ENCODE data around the gene TMEM87B.
"Not testable (repeated sequence)": the region's sequence is repeated elsewhere in the genome, so short reads cannot be mapped to it uniquely, and the experiment has no call there.

TMEM87B gene

DNA sequence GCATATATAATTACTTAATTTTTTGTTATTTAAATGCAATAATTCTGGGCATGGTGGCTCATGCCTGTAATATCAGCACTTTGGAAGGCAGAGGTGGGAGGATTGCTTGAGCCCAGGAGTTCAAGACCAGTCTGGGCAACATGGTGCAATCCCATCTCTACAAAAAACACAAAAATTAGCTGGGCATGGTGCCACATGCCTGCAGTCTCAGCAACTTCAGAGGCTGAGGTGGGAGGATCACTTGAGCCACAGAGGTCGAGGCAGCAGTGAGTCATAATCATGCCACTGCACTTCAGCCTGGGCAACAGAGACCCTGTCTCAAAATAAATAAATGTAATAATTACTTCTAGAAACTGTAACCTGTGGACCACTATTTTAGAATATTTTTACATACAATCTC lies 21.5 kb upstream of the TMEM87B start:
- no peak for DNase-seq

DNA sequence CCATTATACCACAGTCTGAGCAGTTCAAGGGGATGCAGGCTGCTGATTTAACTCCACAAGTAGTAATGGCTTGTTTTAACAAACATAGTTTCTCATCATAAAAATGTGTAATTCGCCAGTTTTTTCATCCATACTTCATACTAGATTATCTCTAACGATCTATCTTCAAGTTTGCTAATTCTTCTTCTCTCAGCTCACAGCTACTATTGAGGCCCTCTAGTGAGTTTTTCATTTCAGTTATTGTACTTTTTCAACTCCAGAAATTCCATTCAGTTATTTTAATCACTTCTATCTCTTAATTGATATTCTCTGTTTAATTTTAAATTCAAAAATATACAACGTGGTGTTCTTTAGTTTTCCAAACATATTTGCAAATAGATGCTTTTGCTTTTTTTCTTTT lies 20.1 kb upstream of the TMEM87B start:
- no peak for DNase-seq

DNA sequence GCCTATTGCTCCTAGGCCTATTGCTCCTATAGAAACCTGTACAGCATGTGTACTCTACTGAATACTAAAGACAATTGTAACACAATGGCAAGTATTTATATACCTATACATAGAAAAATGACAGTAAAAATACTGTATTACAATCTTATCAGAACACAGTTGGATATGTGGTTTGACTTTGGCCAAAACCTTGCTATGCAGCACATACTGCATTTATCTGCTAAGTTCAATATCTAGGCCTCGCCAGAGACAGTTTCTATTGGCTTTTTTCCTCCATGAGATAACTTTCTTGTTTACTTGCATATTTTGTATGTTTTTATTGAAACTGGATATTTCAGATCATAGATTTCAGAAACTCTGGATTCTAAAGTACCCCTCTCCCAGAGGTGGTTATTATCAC lies 19.3 kb upstream of the TMEM87B start:
- no peak for DNase-seq

DNA sequence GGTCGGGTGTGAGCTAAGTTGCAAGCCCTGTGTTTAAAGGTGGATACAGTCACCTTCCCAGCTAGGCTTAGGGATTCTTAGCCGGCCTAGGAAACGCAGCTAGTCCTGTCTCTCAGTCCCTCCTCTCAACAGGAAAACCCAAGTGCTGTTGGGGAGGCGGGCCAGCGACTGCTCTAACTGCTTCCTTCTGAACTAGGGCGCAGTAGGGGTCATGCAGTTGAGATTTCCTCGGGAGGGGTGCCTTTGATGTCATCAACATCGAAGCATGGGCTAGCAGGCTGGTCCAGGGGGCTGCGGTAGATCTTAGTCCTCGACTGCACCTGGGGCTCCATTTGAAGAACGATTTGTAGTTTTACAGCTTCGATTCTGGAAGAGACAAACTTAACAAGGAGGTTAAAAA lies 15.5 kb upstream of the TMEM87B start:
- DNase-seq: not testable (repeated sequence)

DNA sequence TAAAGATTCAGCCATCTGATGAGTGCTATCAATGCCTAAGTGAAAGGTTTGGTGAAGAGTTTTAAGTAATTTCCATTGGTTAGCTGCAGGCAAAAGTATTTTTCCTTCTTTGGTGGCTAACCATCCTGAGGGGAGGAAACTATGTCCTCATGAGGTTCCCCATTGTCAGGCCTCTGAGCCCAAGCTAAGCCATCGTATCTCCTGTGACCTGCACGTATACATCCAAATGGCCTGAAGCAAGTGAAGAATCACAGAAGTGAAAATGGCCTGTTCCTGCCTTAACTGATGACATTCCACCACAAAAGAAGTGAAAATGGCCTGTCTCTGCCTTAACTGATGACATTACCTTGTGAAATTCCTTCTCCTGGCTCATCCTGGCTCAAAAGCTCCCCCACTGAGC lies 15.0 kb upstream of the TMEM87B start:
- not testable (repeated sequence) for DNase-seq

DNA sequence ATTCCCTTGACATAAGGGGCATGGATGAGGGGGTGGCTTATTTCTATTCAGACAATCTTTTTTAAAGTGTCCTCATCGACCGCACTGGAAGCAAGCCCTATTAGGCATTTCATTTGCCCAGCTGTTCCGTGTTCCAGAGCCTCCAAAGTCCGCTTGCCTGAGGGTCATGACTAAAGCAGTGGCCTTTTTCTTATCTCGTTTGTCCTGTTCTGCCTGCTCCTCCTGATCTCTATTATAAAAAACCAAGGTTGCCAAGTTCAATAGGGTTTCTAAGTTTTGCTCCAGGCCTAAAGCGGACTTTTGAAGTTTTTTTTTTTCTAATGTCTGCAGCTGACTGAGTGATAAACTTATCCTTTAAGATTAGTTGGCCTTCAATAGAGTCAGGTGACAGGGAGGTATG lies 13.6 kb upstream of the TMEM87B start:
- not testable (repeated sequence) for DNase-seq

DNA sequence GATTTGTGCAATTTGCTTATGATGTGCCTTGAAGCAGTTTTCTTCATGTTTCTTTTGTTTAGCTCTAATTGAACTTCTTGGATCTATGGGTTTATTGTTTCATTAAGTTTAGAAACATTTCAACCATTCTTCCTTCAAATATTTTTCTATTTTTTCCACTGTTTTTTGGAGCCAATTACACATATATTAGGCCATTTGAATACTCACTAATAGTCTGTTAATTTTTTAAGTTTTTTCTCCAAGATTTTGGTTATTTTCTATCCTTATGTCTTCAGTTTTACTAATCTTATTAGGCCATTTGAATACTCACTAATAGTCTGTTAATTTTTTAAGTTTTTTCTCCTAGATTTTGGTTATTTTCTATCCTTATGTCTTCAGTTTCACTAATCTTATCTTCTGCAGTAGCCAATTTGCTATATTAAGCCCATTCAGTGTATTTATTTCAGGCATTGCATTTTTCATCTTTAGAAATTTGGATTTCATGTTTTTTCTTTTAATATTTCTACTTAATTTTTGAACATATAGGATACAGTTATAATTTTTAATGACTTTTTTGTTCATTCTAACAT lies 9.5 kb upstream of the TMEM87B start:
- DNase-seq: no peak

DNA sequence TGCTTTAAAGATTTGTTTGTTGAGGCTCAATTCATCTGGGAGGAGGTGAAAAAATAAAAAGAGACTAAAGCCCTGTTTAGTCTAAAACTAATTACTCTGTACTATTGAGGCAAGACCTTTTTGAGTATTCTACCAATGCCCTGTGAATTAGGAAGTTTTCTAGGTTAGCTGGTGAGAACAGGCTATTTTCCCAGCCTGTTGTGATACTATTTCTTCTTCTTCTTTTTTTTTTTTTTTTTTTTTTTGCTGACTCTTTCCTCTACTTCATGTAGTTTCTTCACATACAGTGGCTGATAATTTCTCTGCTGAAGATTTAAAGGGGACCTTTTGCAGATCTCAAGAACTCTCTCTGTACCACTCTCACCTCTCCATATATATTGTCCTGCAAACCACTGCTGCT lies 8.8 kb upstream of the TMEM87B start:
- no peak for DNase-seq

DNA sequence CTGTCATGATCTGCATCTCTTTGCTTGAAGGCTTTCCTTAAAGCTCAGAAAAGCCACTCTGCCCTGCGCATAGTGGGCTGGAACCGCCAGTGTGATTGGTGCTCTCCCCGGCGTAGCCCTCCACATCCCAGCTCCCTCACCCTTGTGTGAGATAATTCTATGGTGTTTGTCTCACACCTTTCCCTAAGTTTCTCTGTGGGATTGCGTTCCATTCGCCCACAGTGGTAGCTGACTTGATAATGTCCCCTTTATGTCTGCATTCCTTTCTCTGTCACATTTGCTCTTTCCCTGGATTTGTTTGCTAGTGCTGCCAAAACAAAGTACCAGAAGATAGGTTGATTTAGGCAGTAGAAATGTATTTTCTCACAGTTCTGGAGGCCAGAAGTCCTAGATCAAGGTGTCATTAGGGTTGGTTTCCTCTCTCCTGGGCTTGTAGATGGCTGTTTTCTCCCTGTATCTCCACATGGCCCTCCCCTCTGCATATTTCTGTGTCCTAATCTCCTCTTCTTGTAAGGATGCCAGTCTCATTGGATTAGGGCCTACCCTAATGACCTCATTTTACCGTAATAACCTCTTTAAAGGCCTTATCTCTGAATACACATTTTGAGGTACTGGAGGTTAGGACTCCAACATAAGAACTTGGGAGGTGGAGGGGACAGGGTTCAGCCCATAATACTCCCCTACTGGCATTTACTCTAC lies 7.4 kb upstream of the TMEM87B start:
- no peak for DNase-seq

DNA sequence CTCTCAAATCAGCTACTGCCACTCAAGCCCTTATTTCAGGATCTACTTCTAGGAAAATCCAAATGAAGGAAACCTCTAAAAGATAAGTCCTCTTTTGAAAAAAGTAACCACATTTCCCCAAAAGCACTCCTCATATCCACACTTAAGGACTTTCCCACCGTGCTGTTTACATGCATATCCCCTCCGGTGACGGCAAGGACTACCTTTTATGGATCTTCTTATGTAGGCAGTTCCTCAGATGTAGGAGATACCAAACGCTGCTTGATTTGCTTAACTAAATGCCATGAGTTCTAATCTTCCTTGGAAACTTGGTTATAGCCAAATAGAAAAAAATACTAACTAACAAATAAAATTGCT lies 6.9 kb upstream of the TMEM87B start:
- DNase-seq: no peak

DNA sequence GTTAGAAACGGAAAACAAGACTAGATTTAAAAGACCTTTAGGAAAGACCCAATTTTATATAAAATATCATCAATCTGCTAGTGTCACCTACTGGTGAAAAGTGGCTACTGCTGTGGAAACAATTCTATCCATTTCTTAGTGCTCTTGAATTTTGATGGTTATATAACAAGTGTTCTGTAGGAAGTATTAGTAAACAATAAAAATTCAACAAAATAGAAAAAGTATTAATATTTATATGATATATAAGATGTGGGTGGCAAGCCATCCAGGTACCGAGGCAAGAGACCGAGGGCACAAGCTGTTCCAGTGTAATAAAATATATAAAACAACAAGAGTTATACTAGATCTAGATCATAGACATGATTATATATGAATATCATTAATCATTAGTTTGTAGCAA lies 6.2 kb upstream of the TMEM87B start:
- DNase-seq: peak in 1 of 2 experiments; percentile 2

DNA sequence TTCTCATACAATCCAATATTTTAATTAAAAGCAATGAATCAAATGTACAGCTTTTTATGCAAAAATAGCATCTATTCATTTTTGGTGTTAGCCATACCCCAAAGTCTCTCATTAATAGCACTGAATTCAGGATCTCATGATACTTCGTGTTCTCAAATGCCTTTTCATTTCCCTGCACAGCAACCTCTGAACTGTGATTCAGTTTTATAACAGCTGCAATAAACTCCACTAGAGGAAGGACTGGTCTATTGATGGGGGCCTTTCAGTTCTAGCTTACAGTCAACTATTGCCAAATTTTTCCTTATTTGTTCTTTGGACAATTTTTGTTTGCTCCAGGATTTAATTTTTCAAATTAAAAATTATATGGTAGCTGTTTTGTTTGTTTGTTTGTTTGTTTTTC lies 4.8 kb upstream of the TMEM87B start:
- DNase-seq: no peak

DNA sequence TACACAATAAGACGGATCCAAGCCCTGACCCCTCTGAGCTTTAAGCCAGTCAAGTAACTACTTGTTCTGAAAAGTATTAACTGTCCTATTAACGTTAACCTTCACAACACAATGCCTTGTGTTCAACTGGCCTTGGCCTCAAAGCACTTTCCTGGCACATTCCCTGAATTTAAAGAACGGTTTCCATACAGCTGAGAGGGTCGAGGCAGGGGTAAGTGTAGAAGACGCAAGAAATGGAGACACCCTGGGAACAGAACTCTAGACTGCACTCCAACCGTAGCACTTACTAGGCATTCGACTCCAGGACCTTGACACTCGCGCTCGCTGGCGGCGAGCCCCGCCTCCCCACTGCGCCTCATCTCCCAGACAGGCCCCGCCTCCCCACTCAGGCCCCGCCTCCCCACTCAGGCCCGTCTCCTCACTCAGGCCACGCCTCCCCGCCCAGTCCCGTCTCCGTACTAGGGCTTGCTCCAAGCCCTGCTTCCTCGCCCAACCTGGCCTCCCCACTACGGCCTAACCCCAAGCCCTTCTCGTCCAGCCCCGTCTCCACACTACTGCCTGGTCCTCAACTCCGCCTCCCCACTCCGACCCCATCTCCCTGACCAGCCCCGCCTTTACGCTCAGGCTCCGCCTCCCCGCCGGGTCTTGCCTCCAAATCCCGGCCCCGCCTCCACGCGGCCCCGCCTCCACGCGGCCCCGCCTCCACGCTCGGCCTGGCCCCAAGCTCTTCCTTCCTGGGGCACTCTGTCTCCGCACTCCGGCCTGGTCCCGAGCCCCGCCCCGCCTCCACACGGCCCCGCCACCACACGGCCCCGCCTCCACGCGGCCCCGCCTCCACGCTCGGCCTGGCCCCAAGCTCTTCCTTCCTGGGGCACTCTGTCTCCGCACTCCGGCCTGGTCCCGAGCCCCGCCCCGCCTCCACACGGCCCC lies 887 bp upstream of the TMEM87B start:
- DNase-seq: peak; percentile 73 to 83

DNA sequence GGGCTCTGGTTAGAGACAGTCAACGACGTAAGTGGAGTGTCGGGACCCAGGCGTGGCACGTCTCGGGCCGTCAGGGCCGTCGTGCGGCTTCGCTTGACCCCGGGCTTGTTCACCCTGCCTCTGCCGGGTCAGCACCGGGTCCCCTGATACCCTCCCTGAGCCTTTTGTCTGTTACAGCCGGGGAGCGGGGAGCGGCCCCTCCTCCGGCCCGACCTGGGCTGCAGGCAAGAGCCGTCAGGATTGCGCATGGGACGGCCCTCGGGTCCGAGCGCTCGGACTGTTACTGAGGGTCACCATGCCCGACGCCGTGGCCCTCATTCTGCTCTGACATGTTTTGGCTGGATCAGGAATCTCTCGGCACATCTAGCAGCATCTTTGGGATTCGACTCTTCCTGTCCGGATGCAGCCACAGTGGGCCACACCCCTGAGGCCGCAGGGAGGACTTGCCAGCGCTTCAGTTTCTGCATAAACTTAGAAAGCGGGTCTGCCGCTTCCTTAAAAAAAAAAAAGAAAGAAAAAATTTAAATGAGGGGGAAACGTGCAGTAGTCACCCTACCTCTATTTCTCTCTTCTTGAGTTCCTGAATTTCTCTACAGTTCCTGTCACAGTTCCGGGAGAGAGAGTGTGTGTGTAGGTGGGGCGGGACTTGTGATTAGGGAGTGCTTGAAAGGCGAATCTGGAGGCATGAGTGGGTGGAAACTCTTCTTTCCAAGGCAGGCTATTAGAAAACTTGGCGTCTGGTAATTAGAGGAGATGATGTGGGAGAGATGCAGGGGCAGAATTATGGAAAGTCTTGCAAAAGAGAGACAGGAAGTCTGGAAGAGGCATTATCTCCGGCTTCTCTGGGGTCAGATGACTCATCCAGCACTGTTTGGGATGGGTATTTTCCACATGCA lies 909 bp downstream of the TMEM87B start:
- no peak for DNase-seq

DNA sequence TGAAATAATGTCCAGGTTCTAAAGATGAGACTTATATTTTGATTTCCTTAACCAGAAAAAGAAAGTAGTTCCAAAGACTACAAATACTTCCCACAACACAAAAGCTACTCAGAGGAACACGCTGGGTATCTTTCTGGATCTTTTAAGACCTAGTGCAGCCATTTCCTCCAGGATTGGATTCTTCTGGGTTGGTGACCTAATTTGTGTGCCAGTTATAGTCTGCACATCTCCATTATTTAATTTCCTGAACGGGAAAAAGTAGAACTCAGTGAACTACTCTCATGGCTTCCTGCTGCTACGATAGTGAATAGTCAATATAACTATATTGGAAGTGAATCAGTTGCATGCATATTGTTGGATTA lies 1.5 kb downstream of the TMEM87B start:
- DNase-seq: no peak

DNA sequence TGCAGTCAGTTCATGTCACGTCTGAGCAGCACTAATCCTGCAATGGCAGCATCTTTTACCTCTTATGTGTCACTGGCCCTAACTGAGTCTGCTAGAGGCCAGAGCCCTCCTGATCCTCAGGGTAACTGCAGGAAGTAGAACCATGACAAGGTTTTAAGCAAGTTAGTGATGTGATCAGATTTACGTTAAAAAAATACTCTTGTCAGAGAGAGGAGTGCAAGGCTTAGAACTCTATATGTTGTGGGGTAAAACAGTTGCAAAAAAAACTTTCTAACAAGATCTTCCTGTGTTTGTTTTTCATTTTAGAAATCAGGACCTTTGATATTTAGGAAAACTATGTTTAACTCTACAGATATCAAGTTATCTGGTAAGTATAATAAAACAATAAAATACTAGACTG lies 4.6 kb downstream of the TMEM87B start:
- DNase-seq: no peak

DNA sequence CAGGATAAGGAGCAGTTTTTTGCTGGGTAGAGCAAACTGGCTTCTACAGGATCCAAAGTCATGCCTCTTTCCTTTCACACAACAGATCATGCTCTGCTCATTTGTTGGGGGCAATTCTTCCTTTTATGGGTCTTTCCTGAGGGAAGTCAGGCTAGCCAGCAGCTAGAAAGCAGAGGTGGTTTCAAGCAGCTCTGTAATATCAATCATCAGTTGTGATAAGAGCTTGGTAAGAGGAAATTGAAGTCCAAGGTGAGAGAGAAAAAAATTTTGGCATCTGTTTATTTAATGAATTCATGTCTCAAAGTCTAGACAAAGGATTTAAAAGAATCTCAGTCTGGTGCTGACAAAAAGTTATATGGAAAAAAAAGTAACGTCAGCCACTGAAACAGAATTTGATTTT lies 6.2 kb downstream of the TMEM87B start:
- DNase-seq: no peak

DNA sequence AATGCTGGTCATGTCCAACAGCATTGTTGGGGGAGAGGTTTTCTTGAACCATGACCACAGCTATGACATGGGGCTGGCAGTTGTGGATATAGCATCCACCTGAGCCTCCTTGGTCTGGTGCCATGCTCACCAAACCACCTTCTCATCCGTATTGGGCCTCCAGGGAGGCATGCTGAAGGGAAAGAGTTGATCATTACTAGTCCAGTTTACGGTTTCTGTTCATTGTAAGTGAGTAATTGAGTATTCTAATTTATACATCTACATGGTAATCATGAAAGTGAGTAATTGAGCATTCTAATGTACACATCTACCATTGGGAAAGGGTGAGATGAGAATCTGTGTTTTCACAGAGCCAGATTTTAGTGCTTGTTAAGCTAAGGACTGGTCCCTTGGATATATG lies 6.8 kb downstream of the TMEM87B start:
- DNase-seq: no peak

DNA sequence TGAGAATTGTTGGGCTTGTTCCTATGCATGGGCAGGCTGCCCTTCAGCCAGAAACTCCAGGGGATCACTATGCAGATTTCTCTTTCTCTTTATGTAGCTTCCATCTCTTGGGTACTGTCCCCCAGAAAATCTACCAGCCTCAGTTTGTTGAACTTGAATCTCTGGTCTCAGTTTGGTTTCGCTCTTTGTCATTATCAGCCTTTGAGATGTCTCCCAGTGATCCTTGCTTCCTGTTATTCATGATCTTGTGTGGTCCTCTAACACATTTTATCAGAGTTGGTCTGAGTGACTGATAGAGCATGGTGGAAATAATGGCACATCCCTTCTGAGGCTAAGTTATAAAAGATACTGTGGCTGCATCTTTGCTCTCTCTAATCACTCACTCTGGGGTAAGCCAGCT lies 7.8 kb downstream of the TMEM87B start:
- no peak for DNase-seq

DNA sequence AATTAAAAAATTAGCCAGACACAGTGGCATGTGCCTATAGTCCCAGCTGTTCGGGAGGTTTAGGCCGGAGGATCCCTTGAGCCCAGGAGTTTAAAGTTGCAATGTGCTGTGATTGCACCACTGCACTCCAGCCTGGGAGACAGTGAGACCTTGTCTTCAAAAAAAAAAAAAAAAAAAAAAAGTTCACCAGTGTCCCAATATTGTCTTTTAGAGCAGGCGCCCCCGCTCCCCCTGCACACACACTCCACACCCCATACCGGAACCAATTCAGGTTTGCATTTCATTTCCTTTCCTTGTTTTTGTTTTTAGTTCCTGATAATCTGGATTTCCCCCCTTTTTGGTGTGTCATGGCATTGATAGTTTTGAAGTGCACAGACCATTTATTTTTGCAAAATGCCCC lies 10.4 kb downstream of the TMEM87B start:
- no peak for DNase-seq

DNA sequence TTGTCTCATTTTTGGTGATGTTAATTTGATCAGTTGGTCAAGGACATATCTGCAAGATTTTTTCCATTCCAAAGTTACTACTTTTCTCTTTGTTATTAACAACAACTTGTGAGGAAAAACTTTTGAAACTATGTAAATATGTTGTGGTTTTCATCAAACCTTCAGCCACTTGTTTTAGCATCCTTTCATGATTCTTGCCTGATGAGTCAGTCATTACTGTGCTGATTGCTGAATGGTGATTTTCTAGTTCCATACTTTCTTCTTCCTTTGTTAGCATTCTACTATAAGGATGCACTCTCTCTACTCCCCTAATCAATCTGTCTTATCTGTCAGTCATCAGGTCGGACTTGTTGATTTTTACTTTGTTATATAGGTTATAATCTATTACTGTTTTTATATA lies 10.9 kb downstream of the TMEM87B start:
- DNase-seq: no peak

DNA sequence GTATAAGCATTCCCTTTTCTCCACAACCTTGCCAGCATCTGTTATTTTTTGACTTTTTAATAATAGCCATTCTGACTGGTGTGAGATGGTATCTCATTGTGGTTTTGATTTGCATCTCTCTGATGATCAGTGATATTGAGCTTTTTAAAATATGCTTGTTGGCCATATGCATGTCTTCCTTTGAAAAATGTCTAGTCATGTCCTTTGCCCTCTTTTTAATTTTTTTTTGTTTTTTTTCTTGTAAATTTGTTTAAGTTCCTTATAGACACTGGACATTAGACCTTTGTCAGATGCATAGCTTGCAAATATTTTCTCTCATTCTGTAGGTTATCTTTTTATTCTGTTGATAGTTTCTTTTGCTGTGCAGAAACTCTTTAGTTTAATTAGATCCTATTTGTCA lies 14.7 kb downstream of the TMEM87B start:
- DNase-seq: not testable (repeated sequence)

DNA sequence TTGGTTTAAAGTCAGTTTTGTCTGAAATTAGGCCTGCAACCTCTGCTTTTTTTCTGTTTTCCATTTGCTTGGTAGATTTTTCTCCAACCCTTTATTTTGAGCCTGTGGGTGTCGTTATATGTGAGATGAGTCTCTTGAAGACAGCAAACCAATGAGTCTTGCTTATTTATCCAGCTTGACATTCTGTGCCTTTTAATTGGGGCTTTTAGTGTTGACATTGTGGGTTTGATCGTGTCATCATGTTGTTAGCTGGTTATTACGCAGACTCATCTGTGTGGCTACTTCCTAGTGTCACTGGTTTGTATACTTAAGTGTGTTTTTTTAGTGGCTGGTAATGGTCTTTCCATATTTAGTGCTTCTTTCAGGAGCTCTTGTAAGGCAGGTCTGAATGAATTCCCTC lies 18.8 kb downstream of the TMEM87B start:
- no peak for DNase-seq

Measured in NCI-H187 (cell line).